PC-9 (cell line): ENCODE data around the gene ARHGDIB. TPM values are rescaled to one million over a fixed set of nuclear protein-coding genes. Genes with fewer than 3 reads are reported as not detected.

Experiments
- BruUV-seq: library from RNA; stranded (reverse); fragments of 400-500 nt; replicated peaks from 2 replicates; lab custom pipeline; 2021; lab: Mats Ljungman, UMichigan
- CTCF ChIA-PET: fragments of 300-600 bp; sonication (Branson Sonifier 250); formaldehyde crosslinking; loops from one replicate; lab custom pipeline; 2022; ENCODE audit warnings: antibody characterized with exemption; lab: Charles Lee
- POLR2A ChIA-PET: fragments of 300-600 bp; sonication (Branson Sonifier 250); formaldehyde crosslinking; loops from one replicate; lab custom pipeline; 2022; ENCODE audit warnings: antibody characterized with exemption; ENCODE audit not compliant: unreplicated experiment; lab: Charles Lee
- DNase-seq, 2 experiments: peaks; one replicate each; pipeline versions ENCODE4 v3.0.0 to v3.0.0-alpha.2; 2015 to 2022; ENCODE audit warnings: mixed read lengths in 1 of 2
- H2AFZ ChIP-seq: fragments of 200-600 bp; sonication (generic); 2 replicates; pipeline ENCODE4 v1.8.1; 2017; ENCODE audit warnings: antibody characterized with exemption
- H3F3A ChIP-seq: fragments of 200-600 bp; sonication (generic); 2 replicates; pipeline ENCODE4 v1.8.1; 2017; ENCODE audit warnings: antibody characterized with exemption, mild to moderate bottlenecking, low read depth; ENCODE audit not compliant: insufficient read depth
- H3K27ac ChIP-seq: fragments of 200-600 bp; sonication (generic); 2 replicates; pipeline ENCODE4 v1.6.1; 2016; ENCODE audit warnings: mixed run types
- H3K27me3 ChIP-seq: fragments of 200-600 bp; sonication (generic); 2 replicates; pipeline ENCODE4 v1.6.1; 2016; ENCODE audit warnings: low read depth, mixed run types; ENCODE audit not compliant: insufficient read depth
- H3K36me3 ChIP-seq: fragments of 200-600 bp; sonication (generic); 2 replicates; pipeline ENCODE4 v1.6.1; 2016; ENCODE audit warnings: low read depth, mixed run types
- H3K4me1 ChIP-seq: fragments of 200-600 bp; sonication (generic); replicated peaks from 2 replicates; pipeline ENCODE4 v1.6.1; 2016; ENCODE audit warnings: mixed run types; ENCODE audit not compliant: insufficient read depth
- H3K4me2 ChIP-seq: fragments of 200-600 bp; sonication (generic); 2 replicates; pipeline ENCODE4 v1.6.1; 2017; ENCODE audit warnings: mixed run types
- H3K4me3 ChIP-seq: fragments of 200-600 bp; sonication (generic); 2 replicates; pipeline ENCODE4 v1.6.1; 2016; ENCODE audit warnings: mixed run types
- H3K79me2 ChIP-seq: fragments of 200-600 bp; sonication (generic); 2 replicates; pipeline ENCODE4 v1.6.1; 2017; ENCODE audit warnings: low read depth, mixed run types
- H3K9me2 ChIP-seq: fragments of 200-600 bp; sonication (generic); 2 replicates; pipeline ENCODE4 v1.8.1; 2017; ENCODE audit warnings: mild to moderate bottlenecking; ENCODE audit not compliant: insufficient read depth
- H3K9me3 ChIP-seq: fragments of 200-600 bp; sonication (generic); 2 replicates; pipeline ENCODE4 v1.8.1; 2016; ENCODE audit warnings: low read depth; ENCODE audit not compliant: insufficient read depth
- H4K20me1 ChIP-seq: fragments of 200-600 bp; sonication (generic); 2 replicates; pipeline ENCODE4 v1.8.1; 2017; ENCODE audit not compliant: insufficient read depth
- EZH2 ChIP-seq: fragments of 200-600 bp; sonication (generic); IDR thresholded peaks from 2 replicates; pipeline ENCODE4 v1.8.0; 2017; ENCODE audit warnings: antibody characterized with exemption, low read depth
- intact Hi-C: fragments of 100-400 bp; cut with micrococcal nuclease; formaldehyde crosslinking; loops from one replicate; pipeline ENCODE4 v1.10.0; 2022; ENCODE audit not compliant: unreplicated experiment
- total RNA-seq: library from RNA; stranded (reverse); gene quantifications from 2 replicates; pipeline ENCODE4 v1.2.3, GENCODE V29; 2021
- TF ChIP-seq, protein P1 (sequence below): fragments of 200-600 bp; sonication (generic); conservative IDR thresholded peaks from 2 replicates; pipeline ENCODE4 v1.6.1; 2017; ENCODE audit warnings: mixed run types, antibody characterized with exemption, mild to moderate bottlenecking, moderate library complexity

ARHGDIB gene
- total RNA-seq, 1 experiment from 2014 or later, result 470 TPM

DNA sequence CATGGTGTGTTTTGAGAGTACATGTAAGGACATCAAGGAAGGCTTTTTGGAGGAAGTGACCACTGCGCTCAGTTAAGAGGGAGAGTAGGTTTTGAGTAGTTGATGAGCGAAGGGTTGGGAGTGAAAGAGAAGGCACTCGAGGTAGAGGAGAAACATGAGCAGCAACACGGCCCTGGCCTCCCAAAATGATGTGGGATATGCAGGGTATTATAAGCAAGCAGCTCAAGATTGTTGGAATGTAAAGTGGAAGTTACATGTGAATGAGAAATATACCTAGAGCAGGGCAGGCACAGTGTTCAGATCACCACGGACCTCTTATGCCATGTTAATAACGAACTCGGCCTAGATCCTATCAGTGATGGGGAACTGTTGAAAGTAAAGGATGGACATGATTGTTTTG lies 2.1 kb upstream of the ARHGDIB start:
- Histone ChIP-seq H3K36me3 (0 out of 2 replicates have a peak, but pooled peaks cover 2% of the 10 kb centered on the region), H3K79me2 (peaks cover 21% of the 10 kb centered on the region), H3K4me2 (peak overlapping the region; percentile 81), H2AFZ (no peak overlapping the region), H3K27ac (peak overlapping the region; percentile 83; the same call in 1 of the 2 replicates), H3K9me3 (no peaks in the 10 kb centered on the region), H3F3A (peaks cover 29% of the 10 kb centered on the region), H4K20me1 (no peaks in the 10 kb centered on the region), H3K4me1 (peaks cover 45% of the 10 kb centered on the region), H3K27me3 (no peaks in the 10 kb centered on the region), H3K4me3 (no peak overlapping the region), H3K9me2 (no peaks in the 10 kb centered on the region)
- TF ChIP-seq, protein P1, sequence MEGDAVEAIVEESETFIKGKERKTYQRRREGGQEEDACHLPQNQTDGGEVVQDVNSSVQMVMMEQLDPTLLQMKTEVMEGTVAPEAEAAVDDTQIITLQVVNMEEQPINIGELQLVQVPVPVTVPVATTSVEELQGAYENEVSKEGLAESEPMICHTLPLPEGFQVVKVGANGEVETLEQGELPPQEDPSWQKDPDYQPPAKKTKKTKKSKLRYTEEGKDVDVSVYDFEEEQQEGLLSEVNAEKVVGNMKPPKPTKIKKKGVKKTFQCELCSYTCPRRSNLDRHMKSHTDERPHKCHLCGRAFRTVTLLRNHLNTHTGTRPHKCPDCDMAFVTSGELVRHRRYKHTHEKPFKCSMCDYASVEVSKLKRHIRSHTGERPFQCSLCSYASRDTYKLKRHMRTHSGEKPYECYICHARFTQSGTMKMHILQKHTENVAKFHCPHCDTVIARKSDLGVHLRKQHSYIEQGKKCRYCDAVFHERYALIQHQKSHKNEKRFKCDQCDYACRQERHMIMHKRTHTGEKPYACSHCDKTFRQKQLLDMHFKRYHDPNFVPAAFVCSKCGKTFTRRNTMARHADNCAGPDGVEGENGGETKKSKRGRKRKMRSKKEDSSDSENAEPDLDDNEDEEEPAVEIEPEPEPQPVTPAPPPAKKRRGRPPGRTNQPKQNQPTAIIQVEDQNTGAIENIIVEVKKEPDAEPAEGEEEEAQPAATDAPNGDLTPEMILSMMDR, result no peak
- TF ChIP-seq EZH2, result no peak
- BruUV-seq, result no TSS peak
- ChIA-PET POLR2A (no interaction called here), CTCF (no interaction called here)
- intact Hi-C loops, result no loop called here
- no peak for DNase-seq

DNA sequence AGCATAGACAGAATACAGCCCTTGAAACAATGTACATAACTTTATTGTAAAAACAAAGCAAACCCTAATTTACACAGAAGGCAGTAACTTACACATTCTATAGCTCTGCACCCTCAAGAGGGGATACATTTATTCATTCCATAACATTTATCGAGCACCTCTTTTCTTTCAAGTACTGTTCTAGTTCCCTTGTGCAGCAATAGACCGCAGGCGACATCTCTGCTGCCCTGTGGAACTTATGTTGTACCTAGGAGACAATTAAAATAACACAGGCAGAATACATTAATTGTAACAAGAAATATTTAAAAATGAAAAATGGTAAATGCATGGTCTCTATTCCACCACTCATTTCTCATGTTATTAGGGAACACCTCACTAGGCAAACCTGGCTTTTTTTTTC lies 1.4 kb upstream of the ARHGDIB start:
- intact Hi-C loops, result no loop called here
- POLR2A ChIA-PET, result no interaction called here
- H3K79me2 ChIP-seq, result peaks cover 28% of the 10 kb centered on the region
- no peaks in the 10 kb centered on the region for H3K9me2 ChIP-seq
- 0 out of 2 replicates have a peak, but pooled peaks cover 5% of the 10 kb centered on the region for H3K36me3 ChIP-seq
- H3K27ac ChIP-seq, result peak overlapping the region; percentile 83
- no TSS peak for BruUV-seq
- no peaks in the 10 kb centered on the region for H3K9me3 ChIP-seq
- TF ChIP-seq, protein P1, result no peak
- no peaks in the 10 kb centered on the region for H3K27me3 ChIP-seq
- no peak for DNase-seq
- peak overlapping the region; percentile 54 for H3K4me3 ChIP-seq
- H4K20me1 ChIP-seq, result no peaks in the 10 kb centered on the region
- H3K4me1 ChIP-seq, result peaks cover 52% of the 10 kb centered on the region
- peaks cover 29% of the 10 kb centered on the region for H3F3A ChIP-seq
- H3K4me2 ChIP-seq, result peak overlapping the region; percentile 81
- CTCF ChIA-PET, result no interaction called here
- peak overlapping the region; percentile 71 for H2AFZ ChIP-seq

GRCh38 chr12:14962153-14962539 lies 745 bp upstream of the ARHGDIB start:
- H4K20me1 ChIP-seq, result no peaks in the 10 kb centered on the region
- POLR2A ChIA-PET, result interaction anchor here (0.6 kb wide), 1 partner anchor 33 kb away, joined by 4 read pairs; no protein-coding TSS in a partner anchor
- H3K27ac ChIP-seq, result peak overlapping the region; percentile 83
- H3K4me1 ChIP-seq, result peaks cover 53% of the 10 kb centered on the region
- H3K4me2 ChIP-seq, result peak overlapping the region; percentile 81
- CTCF ChIA-PET, result interaction anchor here (0.6 kb wide), 1 partner anchor 736 kb away, joined by 3 read pairs; no protein-coding TSS in a partner anchor
- intact Hi-C loops, result no loop called here
- H3K36me3 ChIP-seq, result 0 out of 2 replicates have a peak, but pooled peaks cover 5% of the 10 kb centered on the region
- peak overlapping the region; percentile 71 for H2AFZ ChIP-seq
- H3K27me3 ChIP-seq, result no peaks in the 10 kb centered on the region
- DNase-seq, result no peak
- TF ChIP-seq EZH2, result no peak
- TF ChIP-seq, protein P1, result no peak
- H3K9me3 ChIP-seq, result no peaks in the 10 kb centered on the region
- peaks cover 35% of the 10 kb centered on the region for H3K79me2 ChIP-seq
- peak overlapping the region; percentile 54 for H3K4me3 ChIP-seq
- no TSS peak for BruUV-seq
- H3F3A ChIP-seq, result peaks cover 29% of the 10 kb centered on the region
- no peaks in the 10 kb centered on the region for H3K9me2 ChIP-seq
